HG03442 (cell line): ENCODE measurements around the gene MROH8.

ENCODE experiments used
- ATAC-seq: cut with Tn5 transposase; IDR thresholded peaks from one replicate; pipeline ENCODE4 v1.9.1; 2021; ENCODE audit warnings: mild to moderate bottlenecking, moderate library complexity; ENCODE audit not compliant: unreplicated experiment

The MROH8 gene

DNA sequence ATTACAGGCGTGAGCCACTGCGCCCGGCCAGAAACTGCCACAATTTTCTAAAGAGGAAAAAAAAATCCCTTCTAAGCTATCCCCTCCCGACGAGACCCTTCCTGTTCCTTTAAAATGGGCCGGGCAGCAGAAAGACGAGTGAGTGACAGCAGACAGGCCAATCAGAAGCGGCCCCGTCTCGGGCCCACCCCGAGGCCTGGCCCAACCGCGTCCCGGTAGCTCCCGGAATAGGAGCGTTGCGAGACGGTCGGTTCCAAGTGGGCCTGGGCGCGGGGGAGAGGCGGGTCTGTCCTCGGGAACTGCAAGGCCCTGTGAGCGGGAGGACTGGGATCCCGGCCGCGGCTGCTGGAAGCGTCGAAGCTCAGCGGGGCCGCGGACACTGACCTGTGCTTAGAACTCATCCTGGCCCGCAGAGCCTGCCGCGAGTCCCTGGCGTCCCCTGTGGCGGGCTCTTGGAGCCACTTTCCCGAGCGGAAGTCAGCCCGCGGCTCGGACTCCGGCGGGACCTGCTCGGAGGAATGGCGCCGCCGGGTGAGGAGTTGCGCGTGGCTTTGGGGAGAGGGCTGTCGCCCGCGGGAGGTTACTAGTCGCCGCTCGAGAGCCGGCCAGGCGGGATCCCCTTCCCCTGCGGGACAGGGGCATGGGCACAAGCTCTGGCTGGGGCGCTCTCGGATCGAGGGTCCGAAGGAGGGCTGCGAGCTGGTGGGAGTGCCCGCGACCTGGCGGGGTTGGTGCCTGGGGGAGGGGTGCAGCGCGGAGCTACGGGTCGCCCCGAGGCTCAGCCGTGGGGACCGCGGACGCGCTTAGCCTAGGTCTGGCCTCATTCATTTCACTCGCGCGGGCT lies at the start of gene MROH8, which contains the start of gene RPN2:
Gene MROH8 (minus strand): TSS at position 710 of the 844 bp plus-strand sequence.
Gene RPN2 (plus strand): TSS at position 492 of the 844 bp plus-strand sequence. CDS start 27 bp downstream, at position 519.
- ATAC-seq: peak; percentile 88

- no peak for ATAC-seq
These were observed 49.3 kb upstream of the MROH8 start for GRCh38 chr20:37228656-37229055.

GRCh38 chr20:37228082-37228481 lies 48.7 kb upstream of the MROH8 start:
- no peak for ATAC-seq

- ATAC-seq: no peak
These were observed 47.5 kb upstream of the MROH8 start for GRCh38 chr20:37226889-37227288.

DNA sequence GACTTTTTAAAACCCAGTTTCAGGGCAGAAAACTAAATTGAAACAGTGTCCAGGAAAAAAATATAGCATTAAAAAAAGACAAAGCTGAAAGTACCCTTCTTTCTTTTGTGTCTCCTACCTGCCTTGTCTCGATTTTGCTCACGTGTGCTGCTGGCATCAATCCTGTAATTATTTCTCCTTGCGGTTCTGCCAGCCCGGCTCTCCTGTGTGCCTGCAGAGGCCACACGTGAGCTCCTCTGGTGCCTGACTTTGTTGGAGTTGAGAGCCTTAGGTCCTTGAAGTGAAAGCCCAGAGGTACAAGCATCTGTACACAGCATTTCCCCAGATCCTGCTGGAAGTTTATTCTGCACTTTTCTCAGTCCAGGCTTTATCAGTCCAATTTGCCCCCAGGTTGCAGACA lies 45.8 kb upstream of the MROH8 start:
- ATAC-seq: no peak

- no peak for ATAC-seq
These were observed 43.7 kb upstream of the MROH8 start for GRCh38 chr20:37223053-37223452.

DNA sequence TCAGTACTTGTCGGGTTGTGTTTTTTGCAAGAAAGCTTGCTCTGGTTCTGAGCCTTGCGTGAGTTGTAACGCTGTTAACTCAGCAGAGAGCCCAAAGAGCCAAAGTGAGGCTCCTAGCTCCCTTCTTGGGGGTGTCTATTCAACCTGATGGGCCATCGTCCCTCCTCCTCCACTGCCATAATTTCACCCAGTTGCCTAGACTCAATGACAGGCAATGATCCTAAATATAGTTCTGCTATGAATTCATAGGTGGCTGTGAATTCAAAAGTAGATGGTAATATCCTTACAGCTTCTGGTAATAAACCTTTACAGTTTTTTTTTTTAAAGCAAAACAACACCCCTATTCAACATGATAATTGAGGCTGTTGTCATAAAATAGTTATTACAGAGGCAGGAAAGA lies 42.7 kb upstream of the MROH8 start:
- ATAC-seq: no peak

- ATAC-seq: no peak
These were observed 41.4 kb upstream of the MROH8 start for GRCh38 chr20:37220731-37221130.

GRCh38 chr20:37219751-37220668 lies 40.7 kb upstream of the MROH8 start:
- no peak for ATAC-seq

DNA sequence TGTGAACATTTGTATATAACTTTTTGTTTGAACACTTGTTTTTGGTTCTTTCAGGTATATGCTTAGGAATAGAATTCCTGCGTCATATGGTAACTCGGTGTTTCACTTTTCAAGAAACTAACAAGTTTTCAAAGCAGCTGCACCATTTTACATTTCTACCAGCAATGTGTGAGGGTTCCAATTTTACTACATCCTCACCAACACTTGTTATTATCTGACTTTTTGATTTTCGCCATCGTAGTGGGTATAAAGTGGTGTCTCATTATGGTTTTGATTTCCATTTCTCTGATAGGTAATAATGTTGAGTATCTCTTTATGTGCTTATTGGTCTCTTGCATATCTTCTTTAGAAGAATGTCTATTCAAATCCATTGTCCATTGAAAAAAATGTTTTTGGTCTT lies 39.6 kb upstream of the MROH8 start:
- ATAC-seq: no peak

GRCh38 chr20:37218441-37218840 lies 39.1 kb upstream of the MROH8 start:
- no peak for ATAC-seq

DNA sequence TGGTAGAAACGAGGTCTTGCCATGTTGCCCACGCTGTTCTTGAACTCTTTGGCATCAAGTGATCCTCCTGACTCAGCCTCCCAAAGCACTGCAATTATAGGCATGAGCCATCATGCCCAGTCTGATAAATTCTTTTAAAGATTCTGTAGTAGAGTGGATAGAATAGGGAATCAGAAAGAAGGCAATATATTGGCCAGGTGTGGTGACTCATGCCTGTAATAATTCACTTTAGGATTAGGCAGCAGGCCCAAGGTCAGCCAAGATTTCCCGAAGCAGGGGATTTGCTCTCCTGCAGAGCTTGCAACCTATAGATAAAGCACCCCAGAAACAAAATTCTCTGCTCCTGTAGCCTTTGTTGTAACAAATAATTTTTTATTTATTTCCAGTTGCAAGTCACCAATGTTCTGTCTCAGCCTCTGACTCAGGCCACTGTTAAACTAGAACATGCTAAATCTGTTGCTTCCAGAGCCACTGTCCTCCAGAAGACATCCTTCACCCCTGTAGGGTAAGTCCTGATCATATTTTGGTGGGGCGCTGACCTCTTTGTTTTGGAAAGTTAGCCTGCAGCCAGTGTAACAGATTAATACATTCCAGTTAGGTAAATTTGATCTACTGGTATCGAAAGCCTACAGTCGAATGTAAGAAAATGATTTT lies 30.4 kb upstream of the MROH8 start:
- no peak for ATAC-seq

DNA sequence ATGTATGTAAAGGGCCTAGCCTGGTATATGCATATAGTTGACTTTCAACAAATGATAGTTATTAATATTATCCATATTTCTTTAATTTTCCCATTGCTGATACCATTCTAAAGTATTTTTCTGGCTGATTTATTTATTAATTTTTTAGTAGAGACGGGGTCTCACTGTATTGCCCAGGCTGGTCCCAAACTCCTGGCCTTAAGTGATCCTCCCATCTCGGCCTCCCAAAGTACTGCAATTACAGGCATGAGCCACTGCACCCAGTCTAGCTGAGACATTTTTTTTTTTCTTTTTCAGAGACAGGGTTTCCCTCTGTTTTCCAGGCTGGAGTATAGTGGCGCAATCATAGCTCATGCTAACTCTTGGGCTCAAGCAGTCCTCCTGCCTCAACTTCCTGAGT lies 29.8 kb upstream of the MROH8 start:
- no peak for ATAC-seq

DNA sequence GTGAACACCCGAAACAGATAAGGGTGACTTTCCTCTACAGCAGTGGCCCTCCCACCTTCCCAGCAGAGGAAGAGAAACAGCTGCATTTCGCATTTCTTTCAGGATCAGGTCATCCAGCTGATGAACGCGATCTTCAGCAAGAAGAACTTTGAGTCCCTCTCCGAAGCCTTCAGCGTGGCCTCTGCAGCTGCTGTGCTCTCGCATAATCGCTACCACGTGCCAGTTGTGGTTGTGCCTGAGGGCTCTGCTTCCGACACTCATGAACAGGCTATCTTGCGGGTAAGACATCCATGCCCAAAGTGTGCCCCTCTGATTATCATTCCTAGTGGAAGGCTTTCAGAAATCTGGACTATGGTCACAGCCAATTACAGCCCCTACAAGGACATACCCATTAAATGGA lies 27.8 kb upstream of the MROH8 start:
- no peak for ATAC-seq

GRCh38 chr20:37205794-37206193 lies 26.4 kb upstream of the MROH8 start:
- no peak for ATAC-seq

DNA sequence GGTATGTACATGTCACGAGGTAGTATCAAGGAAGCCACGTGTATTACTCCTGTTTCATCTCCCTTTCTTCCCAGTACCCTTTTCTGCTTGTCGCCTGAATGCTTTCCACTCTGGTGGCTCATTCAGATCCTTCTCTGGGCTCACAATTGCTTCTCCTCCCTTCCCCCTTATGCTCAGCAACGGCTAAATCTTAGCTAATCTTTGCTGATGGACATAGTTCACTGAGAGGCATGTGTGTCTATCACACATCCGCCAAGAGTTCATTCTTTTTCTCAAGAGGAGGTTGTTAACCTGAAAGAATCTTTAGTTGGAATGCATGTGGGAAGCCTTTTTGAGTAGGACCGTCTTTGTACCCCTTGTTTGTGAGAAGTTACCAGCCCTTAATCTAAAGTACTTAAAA lies 25.8 kb upstream of the MROH8 start:
- ATAC-seq: no peak

DNA sequence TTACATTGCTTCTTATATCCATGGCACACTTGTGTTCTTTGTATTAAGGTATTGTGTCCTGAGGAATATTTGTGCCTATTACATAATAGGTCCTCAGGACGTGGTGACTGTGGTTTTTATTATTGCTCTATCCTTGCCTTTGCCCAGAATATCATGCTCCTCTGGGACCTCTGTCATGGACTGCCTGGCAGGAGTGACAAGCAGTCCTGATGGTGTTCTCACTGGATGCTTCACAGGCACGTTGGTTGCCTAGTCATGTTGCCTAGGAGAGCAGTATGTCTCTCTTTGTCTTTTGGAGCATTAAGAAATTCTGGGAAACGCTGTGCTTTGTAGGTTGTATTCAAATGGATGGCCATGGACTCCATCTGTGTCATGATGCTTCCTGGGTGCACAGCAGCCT lies 24.7 kb upstream of the MROH8 start:
- ATAC-seq: no peak

GRCh38 chr20:37202267-37202943 lies 23.1 kb upstream of the MROH8 start:
- no peak for ATAC-seq

DNA sequence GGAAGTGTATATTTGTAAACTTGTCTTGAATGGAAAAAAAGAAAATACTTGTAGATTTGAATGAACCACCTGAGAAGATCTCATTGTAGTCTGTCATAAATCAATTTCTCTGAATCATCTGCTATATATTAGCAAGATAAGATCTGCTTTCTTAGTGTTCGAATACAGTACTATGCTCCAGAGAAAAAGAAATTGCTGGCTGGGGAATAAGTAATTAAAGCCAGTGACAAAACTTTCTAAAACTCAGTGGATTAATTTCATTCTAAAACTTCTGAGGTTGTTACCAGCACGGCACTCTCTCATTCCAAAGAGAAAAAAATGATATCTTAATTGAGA lies 22.4 kb upstream of the MROH8 start:
- no peak for ATAC-seq

GRCh38 chr20:37200926-37201826 lies 21.8 kb upstream of the MROH8 start:
- no peak for ATAC-seq
